Endothelial cell of umbilical vein (primary cell): ENCODE data around the gene AURKB. TPM values are rescaled to one million over a fixed set of nuclear protein-coding genes. Genes with fewer than 3 reads are reported as not detected.

Experiments
- BruUV-seq: library from RNA; stranded (reverse); fragments of 400-500 nt; replicated peaks from 2 replicates; lab custom pipeline; 2021; lab: Mats Ljungman, UMichigan
- CTCF ChIA-PET: fragments of 300-600, 350-600 bp; sonication (Branson Sonifier 250); formaldehyde crosslinking; loops from one replicate; lab custom pipeline; 2021; ENCODE audit warnings: antibody characterized with exemption, inconsistent platforms; lab: Charles Lee
- POLR2A ChIA-PET: fragments of 300-600, 350-600 bp; sonication (Branson Sonifier 250); formaldehyde crosslinking; loops from one replicate; lab custom pipeline; 2021; ENCODE audit warnings: antibody characterized with exemption, inconsistent platforms; lab: Charles Lee
- DNase-seq: peaks from one replicate; pipeline ENCODE4 v3.0.0-alpha.2; 2011; ENCODE audit warnings: low read depth, low spot score
- FAIRE-seq: peaks from 2 replicates; lab custom pipeline; 2011; peaks lifted over from hg19 to GRCh38; lab: Jason Lieb, UNC
- H2AFZ ChIP-seq: 2 replicates; pipeline ENCODE4 v1.6.0; 2012; ENCODE audit warnings: low read depth, low read length, control low read depth, inconsistent platforms
- H3K27ac ChIP-seq: 2 replicates; pipeline ENCODE4 v1.5.1; 2011; ENCODE audit warnings: low read depth, mild to moderate bottlenecking, control low read depth, low read length, moderate library complexity; ENCODE audit not compliant: insufficient read depth
- H3K27me3 ChIP-seq, 2 experiments: 2 replicates each; pipeline versions ENCODE4 v1.6.0 to v1.6.1; 2011; ENCODE audit warnings: low read length in 2 of 2, mixed read lengths in 1 of 2; ENCODE audit not compliant: control insufficient read depth in 2 of 2, insufficient read depth in 2 of 2
- H3K36me3 ChIP-seq, 2 experiments: 2 replicates in 1 of 2; 3 replicates in 1 of 2; pipeline ENCODE4 v1.5.1; 2011; ENCODE audit warnings: low read length in 2 of 2, mild to moderate bottlenecking in 1 of 2, moderate library complexity in 1 of 2; ENCODE audit not compliant: control insufficient read depth in 2 of 2, insufficient read depth in 2 of 2; ENCODE audit errors: extremely low read depth in 1 of 2
- H3K4me1 ChIP-seq: 3 replicates; pipeline ENCODE4 v1.5.1; 2011; ENCODE audit warnings: mild to moderate bottlenecking, low read length; ENCODE audit not compliant: control insufficient read depth, insufficient read depth; ENCODE audit errors: extremely low read depth
- H3K4me2 ChIP-seq: 2 replicates; pipeline ENCODE4 v1.6.1; 2011; ENCODE audit warnings: low read length, control low read depth, mixed read lengths; ENCODE audit not compliant: insufficient read depth
- H3K4me3 ChIP-seq, 3 experiments: fragments of 200-600 bp in 1 of 3; sonication (generic), shearing (Covaris generic) in 1 of 3; replicated peaks in 1 of 3; 2 replicates each; pipeline ENCODE4 v1.5.1; 2011 to 2016; ENCODE audit warnings: control low read depth in 3 of 3, low read length in 3 of 3, mild to moderate bottlenecking in 2 of 3, inconsistent platforms in 1 of 3, low read depth in 1 of 3, moderate library complexity in 1 of 3; ENCODE audit not compliant: insufficient read depth in 1 of 3
- H3K79me2 ChIP-seq: 2 replicates; pipeline ENCODE4 v1.6.0; 2012; ENCODE audit warnings: low read length, inconsistent platforms; ENCODE audit not compliant: control insufficient read depth, insufficient read depth
- H3K9ac ChIP-seq: replicated peaks from 2 replicates; pipeline ENCODE3; 2011; ENCODE audit warnings: low read length, control low read depth; ENCODE audit not compliant: insufficient read depth; ENCODE audit errors: extremely low read depth
- H3K9me1 ChIP-seq: replicated peaks from 3 replicates; pipeline ENCODE4 v1.6.0; 2011; ENCODE audit warnings: mild to moderate bottlenecking, low read length; ENCODE audit not compliant: control insufficient read depth, insufficient read depth; ENCODE audit errors: extremely low read depth
- H3K9me3 ChIP-seq: replicated peaks from 2 replicates; pipeline ENCODE4 v1.5.1; 2012; ENCODE audit warnings: low read length, inconsistent platforms; ENCODE audit not compliant: control insufficient read depth, insufficient read depth
- H4K20me1 ChIP-seq: replicated peaks from 2 replicates; pipeline ENCODE3; 2011; ENCODE audit warnings: mild to moderate bottlenecking, low read length; ENCODE audit not compliant: control insufficient read depth, insufficient read depth; ENCODE audit errors: extremely low read depth
- CTCF ChIP-seq, 2 donors: IDR thresholded peaks; 1 replicate in 1 of 2; 2 replicates in 1 of 2; pipeline ENCODE4 v1.5.1; 2011; ENCODE audit warnings: low read length in 2 of 2, mild to moderate bottlenecking in 2 of 2, moderate library complexity in 2 of 2, control low read depth in 1 of 2, inconsistent platforms in 1 of 2, low read depth in 1 of 2; ENCODE audit not compliant: insufficient read depth in 1 of 2; ENCODE audit errors: extremely low read depth in 1 of 2
- EZH2 ChIP-seq: IDR thresholded peaks from 2 replicates; pipeline ENCODE4 v1.6.1; 2012; ENCODE audit warnings: borderline replicate concordance, low read depth, mild to moderate bottlenecking, moderate library complexity, low read length, inconsistent platforms; ENCODE audit not compliant: severe bottlenecking
- FOS ChIP-seq: IDR thresholded peaks from 2 replicates; pipeline ENCODE4 v1.6.1; 2011; ENCODE audit warnings: mild to moderate bottlenecking, low read length, moderate library complexity, borderline replicate concordance; ENCODE audit not compliant: insufficient read depth
- GATA2 ChIP-seq: IDR thresholded peaks from 2 replicates; pipeline ENCODE4 v1.7.0; 2011; ENCODE audit warnings: low read depth, mild to moderate bottlenecking, moderate library complexity, mixed read lengths, low read length; ENCODE audit not compliant: insufficient read length, insufficient read depth
- JUN ChIP-seq: IDR thresholded peaks from 2 replicates; pipeline ENCODE4 v1.6.1; 2011; ENCODE audit warnings: borderline replicate concordance, low read depth; ENCODE audit not compliant: insufficient read length, insufficient read depth
- MAX ChIP-seq: IDR thresholded peaks from 2 replicates; pipeline ENCODE4 v1.6.1; 2011; ENCODE audit not compliant: insufficient read depth, insufficient read length
- MYC ChIP-seq: IDR thresholded peaks from one replicate; pipeline ENCODE4 v1.6.1; 2011; ENCODE audit warnings: mild to moderate bottlenecking, low read depth, low read length
- POLR2A ChIP-seq: IDR thresholded peaks from 2 replicates; pipeline ENCODE4 v1.6.1; 2012; ENCODE audit warnings: low read depth, mild to moderate bottlenecking, control low read depth, low read length
- POLR2AphosphoS5 ChIP-seq: IDR thresholded peaks from 2 replicates; pipeline ENCODE4 v1.6.1; 2012; ENCODE audit warnings: low read depth, mild to moderate bottlenecking, control low read depth, low read length, moderate library complexity; ENCODE audit not compliant: insufficient read depth
- dilution Hi-C: fragments of 300-500 bp; cut with MboI; formaldehyde crosslinking; loops from one replicate; pipeline ENCODE4 v1.15.0; 2019; ENCODE audit warnings: low sequenced_read_pairs; ENCODE audit not compliant: extremely low pct_ligation_motif_present
- intact Hi-C: fragments of 100-400 bp; cut with micrococcal nuclease; formaldehyde crosslinking; loops from one replicate; pipeline ENCODE4 v1.10.0; 2022
- polyA plus RNA-seq, 4 experiments: library from polyadenylated mRNA; depleted of rRNA in 3 of 4; stranded (reverse) in 3 of 4; unstranded in 1 of 4; fragments of >200 nt; gene quantifications; 2 replicates each; pipeline versions ENCODE4 v1.2.1 to v1.2.3, GENCODE V29; 2011 to 2012; ENCODE audit warnings: missing spikeins in 1 of 4
- total RNA-seq: library from RNA; stranded (reverse); gene quantifications from 2 replicates; pipeline ENCODE4 v1.2.3, GENCODE V29; 2021

Gene AURKB
- total and polyA plus RNA-seq, 2 donors (not counting 3 experiments of a cell fraction or from before 2014, with no cell fraction given), result 67.8 to 107 TPM

- FAIRE-seq, result no peak
- ChIA-PET CTCF (interaction anchor here (0.8 to 6.3 kb wide), 6 partner anchors 14 to 99 kb away, joined by 3 to 72 read pairs (median 4); no protein-coding TSS in a partner anchor), POLR2A (interaction anchor here (2.2 kb wide), 1 partner anchor 14 kb away, joined by 8 read pairs; no protein-coding TSS in a partner anchor)
- H4K20me1 ChIP-seq, result no peaks in the 10 kb centered on the region
- peaks cover 2 to 7% of the 10 kb centered on the region in 2 experiments for H3K36me3 ChIP-seq
- BruUV-seq, result no TSS peak
- no peak overlapping the region for H3K4me2 ChIP-seq
- H3K27me3 ChIP-seq, result no peaks in the 10 kb centered on the region
- H3K9me1 ChIP-seq, result no peaks in the 10 kb centered on the region
- intact Hi-C loops, result loop anchor here (2.0 kb wide), 1 partner anchor 39 kb away; no protein-coding TSS in a partner anchor
- H3K79me2 ChIP-seq, result peaks cover 20% of the 10 kb centered on the region
- no peak overlapping the region for H3K27ac ChIP-seq
- DNase-seq, result no peak
- H3K9me3 ChIP-seq, result no peaks in the 10 kb centered on the region
- dilution Hi-C loops, result no loop called here
- peaks cover 37% of the 10 kb centered on the region for H3K4me1 ChIP-seq
- TF ChIP-seq MAX (no peak), MYC (no peak), FOS (no peak), POLR2A (no peak), JUN (no peak), POLR2AphosphoS5 (no peak)
- H2AFZ ChIP-seq, result no peak overlapping the region
- no peak overlapping the region for H3K4me3 ChIP-seq
- no peak overlapping the region for H3K9ac ChIP-seq
These were observed 50.7 kb downstream of the AURKB start for GRCh38 chr17:8159459-8160223.

- H4K20me1 ChIP-seq, result no peaks in the 10 kb centered on the region
- ChIA-PET CTCF (interaction anchor here (0.8 to 6.3 kb wide), 12 partner anchors 14 to 99 kb away, joined by 3 to 72 read pairs (median 4); partner anchors contain the start of gene HES7), POLR2A (interaction anchor here (1.0 to 3.9 kb wide), 2 partner anchors 14 to 39 kb away, joined by 3 to 33 read pairs; no protein-coding TSS in a partner anchor)
- no peaks in the 10 kb centered on the region for H3K9me3 ChIP-seq
- H3K79me2 ChIP-seq, result peaks cover 20% of the 10 kb centered on the region
- no peak overlapping the region for H3K4me2 ChIP-seq
- no peaks in the 10 kb centered on the region for H3K9me1 ChIP-seq
- no peak overlapping the region for H2AFZ ChIP-seq
- no peak for TF ChIP-seq POLR2A
- no peak for TF ChIP-seq MAX
- no peak for TF ChIP-seq CTCF (IDR thresholded peaks at IDR 0.05; ENCODE audit: extremely low read depth in 1 of 2, insufficient read depth in 1 of 2, low read depth in 1 of 2, low read length in 2 of 2)
- no peak for TF ChIP-seq GATA2
- TF ChIP-seq EZH2, result no peak
- no peak for TF ChIP-seq MYC
- TF ChIP-seq FOS, result no peak
- TF ChIP-seq POLR2AphosphoS5, result no peak
- no peak for TF ChIP-seq JUN
- BruUV-seq, result no TSS peak
- peaks cover 2 to 7% of the 10 kb centered on the region in 2 experiments for H3K36me3 ChIP-seq
- peaks cover 37% of the 10 kb centered on the region for H3K4me1 ChIP-seq
- FAIRE-seq, result no peak
- DNase-seq, result no peak
- H3K27ac ChIP-seq, result no peak overlapping the region
- intact Hi-C loops, result loop anchor here (2.0 kb wide), 1 partner anchor 38 kb away; no protein-coding TSS in a partner anchor
- no peaks in the 10 kb centered on the region for H3K27me3 ChIP-seq
- H3K9ac ChIP-seq, result no peak overlapping the region
- no peak overlapping the region for H3K4me3 ChIP-seq
- dilution Hi-C loops, result no loop called here
These were observed 51.4 kb downstream of the AURKB start for GRCh38 chr17:8159032-8159400.
